ENCODE measurements around the gene PLEKHA7.

DNA sequence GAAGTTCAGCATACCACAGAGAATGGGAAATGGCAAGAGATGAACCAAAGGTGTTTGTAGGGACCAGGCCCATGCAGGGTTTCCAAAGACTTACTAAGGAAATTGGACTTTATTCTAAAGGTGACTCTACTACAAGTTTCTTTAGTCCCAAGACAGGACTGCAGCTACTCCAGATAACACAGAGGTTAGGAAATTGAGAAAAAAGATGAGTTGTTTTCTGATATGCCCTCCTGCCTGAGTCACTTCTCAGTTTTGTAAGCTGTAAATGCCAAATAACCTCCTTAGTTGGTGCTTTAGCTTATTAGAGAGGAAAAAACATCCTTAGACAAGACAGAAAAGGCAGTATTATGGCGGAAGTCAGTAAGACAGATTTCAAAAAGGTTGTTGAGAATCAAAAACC is 179.8 kb downstream of the PLEKHA7 start:
- no peak for TF ChIP-seq CTCF (IDR thresholded peaks at IDR 0.05)
- TF ChIP-seq ZFX (IDR thresholded peaks at IDR 0.05; ENCODE audit: borderline replicate concordance), result no peak
